Measurements from ENCODE around the gene COPG1. TPM values are rescaled to one million over a fixed set of nuclear protein-coding genes. Genes with fewer than 3 reads are reported as not detected.

Gene COPG1
- total RNA-seq, 2 experiments from 2014 or later, result 114 to 118 TPM

DNA sequence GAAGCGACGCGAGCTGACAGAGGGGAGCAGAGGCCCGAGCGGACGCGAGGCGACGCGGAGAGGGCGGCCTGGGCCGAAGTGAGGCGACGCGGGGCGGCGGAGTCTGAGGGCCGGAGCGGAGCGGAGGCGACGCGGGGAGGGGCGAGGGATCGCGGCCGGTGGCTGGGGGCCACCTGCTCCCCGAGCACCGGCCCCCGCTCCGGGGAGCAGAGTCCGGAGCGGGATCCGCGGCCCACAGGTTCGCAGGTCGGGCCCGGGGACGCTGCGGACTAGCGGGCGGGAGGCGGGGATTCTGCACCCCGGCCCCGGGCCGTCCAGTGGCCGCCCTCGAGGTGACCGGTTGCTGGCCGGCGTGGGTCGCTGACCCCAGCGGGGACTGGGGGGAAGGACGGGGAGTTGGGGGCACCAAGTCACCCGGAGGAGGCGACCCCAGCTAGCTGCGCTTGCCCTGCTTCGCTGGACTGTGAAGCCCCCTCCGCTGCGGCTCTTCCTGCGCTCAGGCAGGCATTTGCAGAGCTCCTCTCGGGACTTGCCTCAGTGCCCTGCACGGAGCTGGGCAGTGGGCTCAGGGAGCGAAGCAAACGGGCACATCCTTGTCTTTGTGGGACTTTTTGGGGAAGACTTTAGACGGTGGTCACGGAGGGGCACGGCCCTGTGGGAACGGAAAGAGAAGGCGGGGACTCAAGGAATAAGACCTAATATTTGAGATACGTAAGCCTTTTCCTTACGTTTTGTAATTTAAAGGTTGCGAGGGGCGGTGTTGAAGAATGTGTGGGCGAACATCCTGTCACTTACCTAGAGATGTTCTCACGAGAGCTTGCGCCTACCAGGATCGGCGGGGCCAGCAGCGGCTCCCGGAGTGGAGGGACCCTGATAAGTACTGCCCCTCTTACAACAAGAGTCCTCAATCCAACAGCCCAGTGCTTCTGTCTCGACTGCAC lies 29.8 kb downstream of the COPG1 start:
- ATAC-seq (peak; percentile 45), DNase-seq (peak; percentile 89)
- ChIA-PET CTCF (interaction anchor here (1.1 to 3.8 kb wide), 4 partner anchors 25 to 599 kb away, joined by 3 to 16 read pairs (median 6); a partner anchor contains a TSS), POLR2A (interaction anchor here (0.6 to 7.8 kb wide), 18 partner anchors 18 to 1583 kb away, joined by 3 to 108 read pairs (median 4); partner anchors contain the start of genes CNBP, COPG1 and RAB43)
- intact Hi-C loops (cut with micrococcal nuclease), result loop anchor here (5.0 kb wide), 1 partner anchor 33 kb away; no protein-coding TSS in a partner anchor
- peak overlapping the region; percentile 99 for H3K27ac Mint-ChIP-seq
- H3K4me3 Mint-ChIP-seq, result peak overlapping the region; percentile 100
- H3K4me1 Mint-ChIP-seq (ENCODE audit: low read depth), result peaks cover 55% of the 10 kb centered on the region
- TF ChIP-seq, protein P1, sequence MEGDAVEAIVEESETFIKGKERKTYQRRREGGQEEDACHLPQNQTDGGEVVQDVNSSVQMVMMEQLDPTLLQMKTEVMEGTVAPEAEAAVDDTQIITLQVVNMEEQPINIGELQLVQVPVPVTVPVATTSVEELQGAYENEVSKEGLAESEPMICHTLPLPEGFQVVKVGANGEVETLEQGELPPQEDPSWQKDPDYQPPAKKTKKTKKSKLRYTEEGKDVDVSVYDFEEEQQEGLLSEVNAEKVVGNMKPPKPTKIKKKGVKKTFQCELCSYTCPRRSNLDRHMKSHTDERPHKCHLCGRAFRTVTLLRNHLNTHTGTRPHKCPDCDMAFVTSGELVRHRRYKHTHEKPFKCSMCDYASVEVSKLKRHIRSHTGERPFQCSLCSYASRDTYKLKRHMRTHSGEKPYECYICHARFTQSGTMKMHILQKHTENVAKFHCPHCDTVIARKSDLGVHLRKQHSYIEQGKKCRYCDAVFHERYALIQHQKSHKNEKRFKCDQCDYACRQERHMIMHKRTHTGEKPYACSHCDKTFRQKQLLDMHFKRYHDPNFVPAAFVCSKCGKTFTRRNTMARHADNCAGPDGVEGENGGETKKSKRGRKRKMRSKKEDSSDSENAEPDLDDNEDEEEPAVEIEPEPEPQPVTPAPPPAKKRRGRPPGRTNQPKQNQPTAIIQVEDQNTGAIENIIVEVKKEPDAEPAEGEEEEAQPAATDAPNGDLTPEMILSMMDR (IDR thresholded peaks at IDR 0.05), result no peak
- peaks cover 54% of the 10 kb centered on the region for H3K36me3 Mint-ChIP-seq (ENCODE audit: low read depth)
- no peaks in the 10 kb centered on the region for H3K9me3 Mint-ChIP-seq
- no peaks in the 10 kb centered on the region for H3K27me3 Mint-ChIP-seq

DNA sequence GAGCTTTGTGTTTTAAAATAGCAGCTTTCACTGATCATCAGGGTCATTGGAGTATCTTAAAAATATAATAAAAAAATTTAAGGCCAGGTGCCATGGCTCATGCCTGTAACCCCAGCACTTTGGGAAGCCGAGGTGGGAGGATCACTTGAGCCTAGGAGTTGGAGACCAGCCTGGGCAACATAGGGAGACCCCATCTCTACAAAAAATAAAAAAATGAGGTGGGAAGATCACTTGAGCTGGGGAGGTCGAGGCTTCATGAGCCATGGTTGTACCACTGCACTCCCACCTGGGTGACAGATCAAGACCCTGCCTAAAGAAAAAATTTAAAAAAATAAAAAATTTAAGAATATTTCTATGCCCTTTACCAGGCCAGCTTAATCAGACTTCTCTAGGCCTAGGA lies 30.8 kb downstream of the COPG1 start:
- ChIA-PET CTCF (interaction anchor here (1.1 to 3.8 kb wide), 3 partner anchors 36 to 600 kb away, joined by 3 to 16 read pairs (median 9); a partner anchor contains a TSS), POLR2A (interaction anchor here (0.7 to 7.8 kb wide), 10 partner anchors 19 to 172 kb away, joined by 3 to 108 read pairs (median 4); partner anchors contain the start of genes COPG1 and RAB43)
- ATAC-seq (no peak), DNase-seq (no peak)
- Mint-ChIP-seq H3K4me1 (ENCODE audit: low read depth) (peaks cover 62% of the 10 kb centered on the region), H3K27me3 (no peaks in the 10 kb centered on the region), H3K36me3 (ENCODE audit: low read depth) (peaks cover 56% of the 10 kb centered on the region), H3K9me3 (no peaks in the 10 kb centered on the region), H3K4me3 (peak overlapping the region; percentile 100), H3K27ac (peak overlapping the region; percentile 99)
- intact Hi-C loops (cut with micrococcal nuclease), result no loop called here
- TF ChIP-seq, protein P1 (IDR thresholded peaks at IDR 0.05), result no peak

DNA sequence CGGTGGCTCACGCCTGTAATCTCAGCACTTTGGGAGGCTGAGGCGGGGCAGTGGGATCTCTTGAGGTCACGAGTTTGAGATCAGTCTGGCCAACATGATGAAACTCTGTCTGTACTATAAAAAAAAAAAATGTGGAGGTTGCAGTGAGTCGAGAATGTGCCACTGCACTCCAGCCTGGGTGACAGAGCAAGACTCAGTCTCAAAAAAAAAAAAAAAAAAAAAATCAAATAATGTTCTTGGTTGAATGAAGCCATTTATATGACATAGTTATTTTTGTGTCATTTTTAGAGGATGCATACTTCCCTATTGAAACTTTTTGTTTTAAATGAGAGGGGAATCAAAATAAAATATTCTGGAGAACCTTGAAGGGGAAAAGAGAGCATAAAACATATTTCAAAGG lies 32.3 kb downstream of the COPG1 start:
- H3K9me3 Mint-ChIP-seq, result no peaks in the 10 kb centered on the region
- peak overlapping the region; percentile 7 for H3K4me3 Mint-ChIP-seq
- intact Hi-C loops (cut with micrococcal nuclease), result no loop called here
- ChIA-PET CTCF (no interaction called here), POLR2A (interaction anchor here (7.8 kb wide), 1 partner anchor 32 kb away, joined by 108 read pairs; a partner anchor contains a TSS)
- H3K36me3 Mint-ChIP-seq (ENCODE audit: low read depth), result peaks cover 46% of the 10 kb centered on the region
- H3K27me3 Mint-ChIP-seq, result no peaks in the 10 kb centered on the region
- no peak for ATAC-seq
- H3K4me1 Mint-ChIP-seq (ENCODE audit: low read depth), result peaks cover 58% of the 10 kb centered on the region
- TF ChIP-seq, protein P1 (IDR thresholded peaks at IDR 0.05), result no peak
- peak; percentile 25 for DNase-seq
- H3K27ac Mint-ChIP-seq, result peak overlapping the region; percentile 83

DNA sequence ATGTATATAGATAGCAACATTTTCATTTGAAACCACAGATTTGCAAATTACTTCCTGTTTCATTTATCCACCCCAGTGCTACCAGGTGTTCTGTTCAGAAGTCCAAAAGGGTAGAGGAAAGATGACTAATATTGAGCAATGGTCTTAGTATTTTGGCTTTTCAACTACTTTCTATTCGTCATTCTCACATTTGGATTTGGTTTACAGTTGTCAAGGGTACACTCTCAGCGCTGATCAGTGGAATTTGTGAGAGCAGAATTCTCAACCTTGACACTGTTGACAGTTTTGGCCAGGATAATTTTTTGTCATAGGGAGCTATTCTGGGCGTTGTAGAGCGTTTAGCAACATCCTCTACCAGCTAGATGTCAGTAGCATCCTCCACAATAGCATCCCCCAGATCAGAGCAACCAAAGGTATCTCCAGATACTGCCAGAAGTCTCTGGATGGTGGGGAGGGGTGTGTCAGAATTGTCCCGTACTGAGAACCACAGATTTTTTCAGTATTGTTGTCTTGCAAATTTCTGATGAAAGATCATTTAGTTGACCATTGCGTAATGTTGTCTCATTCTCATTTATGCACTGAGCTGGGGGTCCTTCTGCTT lies 33.4 kb downstream of the COPG1 start:
- POLR2A ChIA-PET, result interaction anchor here (0.6 to 7.8 kb wide), 6 partner anchors 10 to 163 kb away, joined by 3 to 108 read pairs (median 4); a partner anchor contains a TSS
- peak overlapping the region; percentile 40 for H3K4me3 Mint-ChIP-seq

More for the DNA sequence above, 33.4 kb downstream of the COPG1 start:
- H3K9me3 Mint-ChIP-seq, result no peaks in the 10 kb centered on the region
- H3K27me3 Mint-ChIP-seq, result no peaks in the 10 kb centered on the region
- CTCF ChIA-PET, result interaction anchor here (0.9 to 1.4 kb wide), 4 partner anchors 20 to 313 kb away, joined by 3 to 10 read pairs (median 4); a partner anchor contains a TSS
- TF ChIP-seq, protein P1 (IDR thresholded peaks at IDR 0.05), result no peak
- DNase-seq (peak; percentile 56), ATAC-seq (peak; percentile 40)
- intact Hi-C loops (cut with micrococcal nuclease), result no loop called here
- H3K36me3 Mint-ChIP-seq (ENCODE audit: low read depth), result peaks cover 39% of the 10 kb centered on the region
- H3K4me1 Mint-ChIP-seq (ENCODE audit: low read depth), result peaks cover 51% of the 10 kb centered on the region
- H3K27ac Mint-ChIP-seq, result peak overlapping the region; percentile 83

Measured in activated CD8-positive, alpha-beta T cell treated with anti-CD3 and anti-CD28 coated beads for 36 hours (primary cell).